Sigmoid colon (tissue), 7 donors: ENCODE measurements around the gene CEACAM16. TPM values are rescaled to one million over a fixed set of nuclear protein-coding genes. Genes with fewer than 3 reads are reported as not detected.
A peak's percentile ranks its signal among the peaks of the same experiment; 100 is the strongest.

Source experiments
- DNase-seq: peaks from one replicate; pipeline ENCODE4 v3.0.0-alpha.2; 2019
- H3K27ac ChIP-seq, 4 donors: fragments of 200-600 bp; sonication (generic); one replicate each; pipeline ENCODE4 v1.5.1; 2016 to 2019; ENCODE audit warnings: mild to moderate bottlenecking in 1 of 4
- H3K27me3 ChIP-seq, 3 donors: fragments of 200-600 bp; sonication (generic); one replicate each; pipeline ENCODE4 v1.5.1; 2019; ENCODE audit warnings: mild to moderate bottlenecking in 1 of 3
- H3K36me3 ChIP-seq, 4 donors: fragments of 200-600 bp; sonication (generic); one replicate each; pipeline ENCODE4 v1.5.1; 2016 to 2019
- H3K4me1 ChIP-seq, 4 donors: fragments of 200-600 bp; sonication (generic); one replicate each; pipeline ENCODE4 v1.5.1; 2017 to 2019
- H3K4me3 ChIP-seq, 4 donors: fragments of 200-600 bp; sonication (generic); one replicate each; pipeline ENCODE4 v1.5.1; 2017 to 2019; ENCODE audit warnings: mild to moderate bottlenecking in 2 of 4, moderate library complexity in 1 of 4
- H3K9me3 ChIP-seq, 4 donors: fragments of 200-600 bp in 3 of 4; sonication (generic) in 3 of 4; one replicate each; pipeline versions ENCODE4 v1.5.1 to v1.6.1; 2013 to 2019
- CTCF ChIP-seq, 4 experiments: fragments of 450-650 bp in 3 of 4; fragments of 200-600 bp in 1 of 4; IDR thresholded peaks; one replicate each; pipeline ENCODE4 v1.5.1; 2016 to 2019; ENCODE audit warnings: antibody characterized with exemption in 4 of 4, mild to moderate bottlenecking in 3 of 4, moderate library complexity in 2 of 4
- EP300 ChIP-seq, 4 donors: sonication (generic); formaldehyde crosslinking; IDR thresholded peaks; one replicate each; pipeline ENCODE4 v1.6.1; 2017; ENCODE audit warnings: antibody characterized with exemption in 4 of 4
- POLR2A ChIP-seq, 2 donors: fragments of 450-650 bp; IDR thresholded peaks; one replicate each; pipeline ENCODE4 v1.6.1; 2016; ENCODE audit warnings: antibody characterized with exemption in 2 of 2, mild to moderate bottlenecking in 2 of 2, moderate library complexity in 2 of 2
- POLR2AphosphoS5 ChIP-seq, 4 donors: sonication (generic); formaldehyde crosslinking; IDR thresholded peaks; one replicate each; pipeline ENCODE4 v1.6.1; 2017; ENCODE audit warnings: antibody characterized with exemption in 4 of 4
- WGBS, 2 donors: extraction: QIAGEN DNeasy Blood & Tissue Kit; methylation state at CpG; one replicate each; pipeline ENCODE4 v1.1.7; 2013; 5-methylcytosine and 5-hydroxymethylcytosine counted together
- intact Hi-C: fragments of 100-400 bp; cut with DNase I; formaldehyde crosslinking; loops from one replicate; pipeline ENCODE4 v1.15.1; 2023
- polyA plus RNA-seq, 3 donors: library from polyadenylated mRNA; stranded (reverse); fragments of 200-250 nt; gene quantifications; one replicate each; pipeline ENCODE4 v1.2.3, GENCODE V29; 2013
- total RNA-seq, 4 donors: library from RNA; depleted of rRNA; stranded (reverse); fragments of >200 nt; gene quantifications; one replicate each; pipeline ENCODE4 v1.1.0, GENCODE V29; 2016
- donor health status: healthy with polysubstance abuse.
- donor health status: Bipolar disorder and iron deficiency.
- donor health status: healthy.

The CEACAM16 gene
- total and polyA plus RNA-seq, 7 donors: not detected

DNA sequence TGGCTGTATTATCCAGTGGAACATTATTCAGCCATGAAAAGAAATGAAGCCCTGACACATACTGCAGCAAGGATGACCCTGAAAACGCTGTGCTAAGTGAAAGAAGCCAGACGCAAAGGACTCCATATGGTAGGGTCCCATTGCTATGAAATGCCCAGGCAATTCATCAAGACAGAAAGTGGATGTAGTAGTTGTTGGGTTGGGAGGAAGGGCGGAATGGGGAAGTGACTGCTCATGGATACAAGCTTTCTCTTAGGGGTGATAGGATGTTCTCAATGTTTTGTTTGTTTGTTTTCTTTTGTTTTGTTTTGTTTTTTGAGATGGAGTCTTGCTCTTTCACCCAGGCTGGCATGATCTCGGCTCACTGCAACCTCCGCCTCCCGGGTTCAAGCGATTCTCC is 11.1 kb upstream of the CEACAM16 start:
- no peak for DNase-seq
- Histone ChIP-seq H3K9me3 (no peaks in the 10 kb centered on the region), H3K27ac (no peak overlapping the region), H3K27me3 (peaks cover 0 to 3% (median 0%) of the 10 kb centered on the region in 3 donors), H3K36me3 (peaks cover 0 to 3% (median 0%) of the 10 kb centered on the region in 4 donors), H3K4me3 (no peak overlapping the region), H3K4me1 (no peaks in the 10 kb centered on the region)
- 91 to 92% methylated on average over 7 of the region's 7 CpGs for WGBS, 2 donors
- TF ChIP-seq POLR2A (IDR thresholded peaks at IDR 0.05) (no peak), POLR2AphosphoS5 (IDR thresholded peaks at IDR 0.05) (no peak)
- intact Hi-C loops: no loop called here

DNA sequence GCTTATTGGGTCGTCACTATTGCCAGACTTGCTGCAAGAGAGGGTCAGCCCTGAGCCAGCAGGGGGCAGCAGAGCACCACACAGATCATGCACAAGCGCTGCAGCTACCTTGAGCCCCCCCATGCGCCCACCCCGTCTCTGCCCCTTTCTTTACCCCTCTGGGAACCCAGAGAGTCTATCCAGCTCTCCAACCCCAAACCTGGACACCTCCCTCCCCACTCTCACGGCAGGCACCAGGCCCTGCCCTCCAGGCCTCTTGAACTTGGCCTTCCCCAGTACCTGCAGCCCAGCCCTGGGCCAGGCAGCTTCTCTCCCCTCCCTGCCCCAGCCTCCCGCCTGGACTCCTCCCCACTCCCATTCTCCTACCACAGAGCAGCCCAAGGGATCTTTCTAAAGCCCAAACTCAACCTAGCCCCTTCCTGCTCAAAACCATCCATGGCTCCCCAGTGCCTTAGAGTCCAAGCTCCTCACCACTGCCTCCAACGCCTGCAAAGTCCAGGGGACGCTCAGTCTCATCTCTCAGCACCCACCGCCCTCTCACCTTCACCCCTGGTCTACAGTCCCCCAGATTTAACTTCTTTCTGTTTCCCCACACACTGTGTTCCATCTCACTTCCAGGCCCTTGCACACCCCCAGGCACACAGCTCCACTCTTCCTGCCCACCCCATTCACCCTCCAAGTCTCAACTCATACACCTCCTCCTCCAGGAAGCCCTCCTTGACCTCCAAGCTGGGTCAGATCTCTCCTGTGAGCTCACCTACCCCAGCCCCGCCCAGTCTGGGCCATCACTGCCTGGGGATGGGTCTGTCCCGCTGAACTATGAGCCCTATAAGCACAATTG is 9.4 kb upstream of the CEACAM16 start:
- DNase-seq: peak; percentile 77
- H3K9me3 ChIP-seq: no peaks in the 10 kb centered on the region
- H3K4me3 ChIP-seq: no peak overlapping the region
- intact Hi-C loops: loop anchor here (1.0 kb wide), 1 partner anchor 81 kb away; no protein-coding TSS in a partner anchor
- no peak overlapping the region for H3K27ac ChIP-seq
- H3K36me3 ChIP-seq: no peaks in the 10 kb centered on the region
- no peaks in the 10 kb centered on the region for H3K4me1 ChIP-seq
- TF ChIP-seq POLR2A (IDR thresholded peaks at IDR 0.05) (no peak), CTCF (IDR thresholded peaks at IDR 0.05) (peak; percentile 70 to 93 (median 84))
- peaks cover 0 to 3% (median 0%) of the 10 kb centered on the region in 3 donors for H3K27me3 ChIP-seq
- WGBS, 2 donors: 37 to 44% methylated on average over 11 of the region's 11 CpGs

DNA sequence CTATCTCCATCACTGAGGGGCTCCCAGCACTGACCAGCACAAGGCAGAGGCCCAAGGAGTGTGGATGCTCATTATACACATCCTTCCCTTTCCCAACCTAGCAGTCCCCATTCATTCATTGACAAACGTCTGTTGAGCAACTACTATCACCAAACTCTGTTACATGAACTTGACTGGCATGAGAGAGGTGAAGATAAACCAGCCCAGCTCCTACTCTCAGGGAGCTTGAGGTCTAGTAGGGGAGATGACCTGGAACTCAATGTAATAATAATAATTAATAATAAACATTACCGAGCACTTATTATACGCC is 8.9 kb upstream of the CEACAM16 start:
- TF ChIP-seq POLR2A (IDR thresholded peaks at IDR 0.05) (no peak), CTCF (IDR thresholded peaks at IDR 0.05) (no peak), POLR2AphosphoS5 (IDR thresholded peaks at IDR 0.05) (no peak), EP300 (IDR thresholded peaks at IDR 0.05) (no peak)
- Histone ChIP-seq H3K4me3 (no peak overlapping the region), H3K4me1 (no peaks in the 10 kb centered on the region), H3K36me3 (no peaks in the 10 kb centered on the region), H3K9me3 (no peaks in the 10 kb centered on the region), H3K27ac (no peak overlapping the region), H3K27me3 (peaks cover 0 to 3% (median 0%) of the 10 kb centered on the region in 3 donors)
- intact Hi-C loops: no loop called here
- DNase-seq: no peak
- WGBS, 2 donors: 87 to 91% methylated on average over 3 of the region's 3 CpGs

- Histone ChIP-seq H3K36me3 (no peaks in the 10 kb centered on the region), H3K4me3 (no peak overlapping the region), H3K4me1 (no peaks in the 10 kb centered on the region), H3K27ac (no peak overlapping the region), H3K27me3 (peaks cover 0 to 7% (median 3%) of the 10 kb centered on the region in 3 donors), H3K9me3 (no peaks in the 10 kb centered on the region)
- DNase-seq: no peak
- TF ChIP-seq POLR2A (IDR thresholded peaks at IDR 0.05): no peak
- no peak for TF ChIP-seq POLR2AphosphoS5 (IDR thresholded peaks at IDR 0.05)
- TF ChIP-seq EP300 (IDR thresholded peaks at IDR 0.05): no peak
- TF ChIP-seq CTCF (IDR thresholded peaks at IDR 0.05): no peak
- intact Hi-C loops: no loop called here
- WGBS, 2 donors: 4 to 32% methylated on average over 5 of the region's 5 CpGs
Observed at GRCh38 chr19:44692379-44692721, 6.6 kb upstream of the CEACAM16 start.

DNA sequence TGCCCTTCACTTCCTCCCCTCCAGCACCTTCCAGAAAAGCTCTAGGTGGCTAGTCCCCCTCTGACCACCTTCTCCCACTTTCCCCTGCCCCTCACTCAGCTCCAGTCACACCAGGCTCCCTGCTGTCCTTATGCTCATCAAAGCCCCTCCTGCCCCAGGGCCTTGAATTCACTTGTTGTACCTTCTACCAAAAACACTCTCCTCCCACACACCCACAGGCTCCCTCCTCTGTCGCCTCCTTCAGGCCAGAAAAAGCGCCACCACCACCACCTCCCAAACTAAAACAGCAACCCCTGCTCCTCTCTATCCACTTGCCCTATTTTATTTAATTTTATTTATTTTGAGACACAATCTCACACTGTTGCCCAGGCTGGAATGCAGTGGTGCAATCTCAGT is 4.8 kb upstream of the CEACAM16 start:
- Histone ChIP-seq H3K27ac (peak overlapping the region in 1 of 4 donors; percentile 17), H3K4me3 (no peak overlapping the region), H3K36me3 (no peaks in the 10 kb centered on the region), H3K4me1 (no peaks in the 10 kb centered on the region), H3K9me3 (no peaks in the 10 kb centered on the region), H3K27me3 (peaks cover 0 to 17% (median 0%) of the 10 kb centered on the region in 3 donors)
- TF ChIP-seq POLR2AphosphoS5 (IDR thresholded peaks at IDR 0.05): no peak
- TF ChIP-seq CTCF (IDR thresholded peaks at IDR 0.05): no peak
- TF ChIP-seq POLR2A (IDR thresholded peaks at IDR 0.05): no peak
- no peak for TF ChIP-seq EP300 (IDR thresholded peaks at IDR 0.05)
- WGBS, 2 donors: 78 to 82% methylated on average over 2 of the region's 2 CpGs
- intact Hi-C loops: no loop called here
- no peak for DNase-seq
